ENCODE measurements around the gene POLR1A. TPM values are rescaled to one million over a fixed set of nuclear protein-coding genes. Genes with fewer than 3 reads are reported as not detected.

The POLR1A gene
- total and polyA plus RNA-seq, 2 of the 8 experiments (the other 6 are each of a cell fraction or from before 2014, with no cell fraction given): 8.9 to 58.1 TPM

GRCh38 chr2:85987266-85988174, 118.2 kb downstream of the POLR1A start (continued):
- TF ChIP-seq CHD7 (IDR thresholded peaks at IDR 0.05; ENCODE audit: insufficient replicate concordance, low read length): no peak
- TF ChIP-seq SRF (IDR thresholded peaks at IDR 0.05; ENCODE audit: low read depth, low read length): no peak

Measured in H1 (cell line).